ENCODE results near the gene AKAP1. TPM values are rescaled to one million over a fixed set of nuclear protein-coding genes. Genes with fewer than 3 reads are reported as not detected.

Gene AKAP1
- total RNA-seq, 4 donors from 2014 or later = 78.6 to 154 (median 95.4) TPM

DNA sequence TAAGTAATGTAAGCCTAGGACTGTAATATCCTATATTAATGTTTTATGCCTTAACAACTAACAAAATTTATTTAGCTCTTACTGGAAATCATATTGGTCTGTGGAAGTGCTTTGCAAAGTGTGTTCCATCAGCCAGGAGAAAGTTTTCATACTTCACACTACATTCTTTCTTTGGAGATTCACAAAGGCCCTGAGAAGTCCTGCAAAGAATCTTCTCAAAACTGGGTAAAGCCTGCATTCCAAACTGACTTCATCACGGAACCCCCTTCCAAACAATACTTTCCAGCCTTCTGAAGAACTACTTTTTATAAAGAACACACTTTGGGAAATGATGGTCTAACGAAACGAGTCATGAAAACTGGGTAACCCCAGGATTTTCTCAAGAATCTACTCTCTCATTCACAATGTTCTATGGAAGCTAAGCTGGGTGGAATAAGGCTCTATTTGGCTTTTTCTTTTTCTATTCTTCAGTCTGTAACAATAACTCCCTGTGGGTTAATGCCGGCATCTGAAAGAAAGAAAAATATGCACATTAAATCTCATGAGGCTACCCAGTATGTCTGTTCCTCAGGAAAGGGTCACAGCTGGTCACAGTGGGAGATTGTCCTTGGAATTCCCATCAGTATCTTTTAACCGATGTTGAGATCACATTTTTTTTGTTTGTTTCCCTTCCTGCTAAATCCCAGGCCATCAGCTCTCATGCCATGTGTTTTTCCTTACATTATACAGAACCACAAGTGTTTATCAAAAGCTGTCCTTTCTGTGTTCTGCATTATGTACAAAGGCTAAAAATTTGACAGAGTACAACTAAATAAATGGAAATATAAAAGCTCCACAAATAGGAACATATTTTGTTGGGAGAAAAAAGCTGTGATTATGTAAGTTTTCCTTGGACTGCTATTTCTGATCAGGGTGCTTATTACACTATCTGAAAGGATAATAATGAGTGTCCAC is 12.8 kb upstream of the AKAP1 start:
- H3K27ac ChIP-seq = no peak overlapping the region
- no peaks in the 10 kb centered on the region for H3K36me3 ChIP-seq
- no peaks in the 10 kb centered on the region for H3K27me3 ChIP-seq
- peaks cover 0 to 5% (median 0%) of the 10 kb centered on the region in 3 donors for H3K4me1 ChIP-seq
- no peak for ATAC-seq
- 35 to 56% methylated on average over 5 of the region's 5 CpGs for WGBS, 2 donors (ENCODE audit: low coverage in 1 of 2)
- no peaks in the 10 kb centered on the region for H3K9me3 ChIP-seq
- no peak overlapping the region for H3K4me3 ChIP-seq
- TF ChIP-seq POLR2AphosphoS5 (IDR thresholded peaks at IDR 0.05) (no peak), POLR2A (IDR thresholded peaks at IDR 0.05) (no peak), EP300 (IDR thresholded peaks at IDR 0.05) (no peak)
- TF ChIP-seq, protein P1, sequence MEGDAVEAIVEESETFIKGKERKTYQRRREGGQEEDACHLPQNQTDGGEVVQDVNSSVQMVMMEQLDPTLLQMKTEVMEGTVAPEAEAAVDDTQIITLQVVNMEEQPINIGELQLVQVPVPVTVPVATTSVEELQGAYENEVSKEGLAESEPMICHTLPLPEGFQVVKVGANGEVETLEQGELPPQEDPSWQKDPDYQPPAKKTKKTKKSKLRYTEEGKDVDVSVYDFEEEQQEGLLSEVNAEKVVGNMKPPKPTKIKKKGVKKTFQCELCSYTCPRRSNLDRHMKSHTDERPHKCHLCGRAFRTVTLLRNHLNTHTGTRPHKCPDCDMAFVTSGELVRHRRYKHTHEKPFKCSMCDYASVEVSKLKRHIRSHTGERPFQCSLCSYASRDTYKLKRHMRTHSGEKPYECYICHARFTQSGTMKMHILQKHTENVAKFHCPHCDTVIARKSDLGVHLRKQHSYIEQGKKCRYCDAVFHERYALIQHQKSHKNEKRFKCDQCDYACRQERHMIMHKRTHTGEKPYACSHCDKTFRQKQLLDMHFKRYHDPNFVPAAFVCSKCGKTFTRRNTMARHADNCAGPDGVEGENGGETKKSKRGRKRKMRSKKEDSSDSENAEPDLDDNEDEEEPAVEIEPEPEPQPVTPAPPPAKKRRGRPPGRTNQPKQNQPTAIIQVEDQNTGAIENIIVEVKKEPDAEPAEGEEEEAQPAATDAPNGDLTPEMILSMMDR (IDR thresholded peaks at IDR 0.05) = no peak

DNA sequence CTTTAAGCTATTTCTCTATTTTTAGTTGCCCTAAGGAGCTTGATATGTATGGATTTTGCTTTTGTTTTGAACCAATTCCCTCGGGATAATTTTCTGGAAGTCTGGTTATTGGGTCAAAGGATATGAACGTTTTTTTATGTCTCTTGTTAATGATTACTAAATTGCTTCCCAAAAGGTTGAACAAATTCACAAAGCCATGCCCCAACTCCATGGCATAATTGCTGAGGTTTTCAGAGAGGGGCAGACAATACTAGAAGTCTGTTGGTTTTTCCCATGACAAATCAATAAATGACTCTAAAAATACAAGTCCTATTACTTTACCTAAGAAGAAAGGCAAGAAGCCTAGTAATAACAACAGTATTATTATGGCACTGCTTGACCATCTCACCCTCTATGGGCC is 11.4 kb upstream of the AKAP1 start:
- TF ChIP-seq POLR2AphosphoS5 (IDR thresholded peaks at IDR 0.05) (no peak), EP300 (IDR thresholded peaks at IDR 0.05) (no peak), POLR2A (IDR thresholded peaks at IDR 0.05) (no peak)
- TF ChIP-seq, protein P1 (IDR thresholded peaks at IDR 0.05) = no peak
- ATAC-seq = no peak
- H3K27me3 ChIP-seq = no peaks in the 10 kb centered on the region
- H3K36me3 ChIP-seq = no peaks in the 10 kb centered on the region
- 41 to 49% methylated on average over 2 of the region's 2 CpGs for WGBS, 2 donors (ENCODE audit: low coverage in 1 of 2)
- H3K9me3 ChIP-seq = no peaks in the 10 kb centered on the region
- no peak overlapping the region for H3K4me3 ChIP-seq
- peaks cover 0 to 5% (median 0%) of the 10 kb centered on the region in 3 donors for H3K4me1 ChIP-seq
- no peak overlapping the region for H3K27ac ChIP-seq

DNA sequence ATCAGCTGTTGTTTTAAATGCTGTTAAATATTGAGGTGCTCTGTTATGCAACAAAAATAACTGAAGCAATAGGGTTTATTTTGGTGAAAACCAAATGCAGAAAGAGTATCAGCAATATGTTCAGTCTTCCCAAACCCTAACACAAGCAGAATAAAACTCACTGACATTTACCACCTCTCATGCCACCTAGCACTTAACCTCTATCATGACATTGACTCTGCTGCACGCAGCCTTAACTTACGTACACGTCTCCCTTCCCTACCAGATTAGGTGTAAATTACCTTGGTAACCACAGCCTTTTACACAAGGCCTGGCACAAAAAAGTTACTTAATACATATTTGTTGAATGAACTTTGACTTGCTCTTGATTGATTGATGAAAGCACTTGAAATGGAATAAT is 9.9 kb upstream of the AKAP1 start:
- ATAC-seq = no peak
- H3K36me3 ChIP-seq = no peaks in the 10 kb centered on the region
- WGBS, 2 donors (ENCODE audit: low coverage in 1 of 2) = 87 to 88% methylated on average over 3 of the region's 3 CpGs

DNA sequence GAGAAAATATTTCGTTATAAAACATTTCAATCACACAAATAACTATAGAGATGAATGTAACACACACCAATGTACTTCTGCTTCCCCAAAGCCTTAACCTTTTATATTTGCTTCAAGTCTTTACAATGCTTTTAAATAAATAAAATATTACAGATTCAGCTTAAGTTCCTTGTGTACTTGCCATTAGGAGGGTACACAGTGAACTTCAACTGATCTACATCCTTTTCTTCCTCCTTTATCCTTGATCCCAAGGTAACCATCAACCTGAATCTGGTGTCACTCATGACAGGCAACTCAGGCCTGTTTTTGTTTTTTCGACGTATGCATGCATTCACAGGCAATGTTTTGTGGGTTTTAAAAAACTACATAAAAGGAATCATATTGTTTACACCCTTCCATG is 9.3 kb upstream of the AKAP1 start:
- Histone ChIP-seq H3K27ac (no peak overlapping the region), H3K4me1 (peaks cover 0 to 5% (median 0%) of the 10 kb centered on the region in 3 donors), H3K9me3 (no peaks in the 10 kb centered on the region), H3K36me3 (no peaks in the 10 kb centered on the region), H3K4me3 (no peak overlapping the region), H3K27me3 (no peaks in the 10 kb centered on the region)
- no peak for ATAC-seq
- TF ChIP-seq POLR2A (IDR thresholded peaks at IDR 0.05) = no peak
- no peak for TF ChIP-seq POLR2AphosphoS5 (IDR thresholded peaks at IDR 0.05)
- TF ChIP-seq, protein P1 (IDR thresholded peaks at IDR 0.05) = no peak
- no peak for TF ChIP-seq EP300 (IDR thresholded peaks at IDR 0.05)
- 85 to 87% methylated on average over 1 to 3 of the region's 3 CpGs for WGBS, 2 donors (ENCODE audit: low coverage in 1 of 2)

More for the DNA sequence above, 9.9 kb upstream of the AKAP1 start:
- no peak overlapping the region for H3K27ac ChIP-seq
- no peaks in the 10 kb centered on the region for H3K27me3 ChIP-seq
- H3K4me1 ChIP-seq = peaks cover 0 to 5% (median 0%) of the 10 kb centered on the region in 3 donors
- H3K9me3 ChIP-seq = no peaks in the 10 kb centered on the region
- no peak overlapping the region for H3K4me3 ChIP-seq
- TF ChIP-seq POLR2AphosphoS5 (IDR thresholded peaks at IDR 0.05) = no peak
- no peak for TF ChIP-seq POLR2A (IDR thresholded peaks at IDR 0.05)

DNA sequence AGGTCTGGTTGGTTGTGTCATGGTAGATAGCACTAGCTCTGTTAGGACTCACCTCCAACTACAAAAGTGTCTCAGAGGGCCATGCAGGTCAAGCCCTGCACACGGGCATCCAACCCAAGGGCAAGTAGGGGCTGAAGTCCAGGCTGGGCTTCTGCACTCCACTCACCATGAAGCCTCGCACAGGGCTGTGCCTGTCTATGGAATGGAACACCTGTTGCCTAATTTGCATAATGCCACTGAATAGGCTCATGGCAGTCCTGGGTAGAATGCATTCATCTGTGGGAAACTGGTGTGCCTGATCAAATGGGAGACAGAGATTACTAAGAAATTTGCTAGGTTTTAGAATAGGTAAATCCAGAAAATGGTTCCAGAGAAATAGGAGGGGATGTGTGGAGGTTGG is 8.0 kb upstream of the AKAP1 start:
- WGBS, 2 donors (ENCODE audit: low coverage in 1 of 2) = 100% methylated on average over 1 of the region's 2 CpGs; no CpG with 5 or more reads in 1 of the 2 donors
- no peak overlapping the region for H3K4me3 ChIP-seq
- H3K9me3 ChIP-seq = no peaks in the 10 kb centered on the region
- no peaks in the 10 kb centered on the region for H3K36me3 ChIP-seq
- H3K27me3 ChIP-seq = no peaks in the 10 kb centered on the region
- no peak overlapping the region for H3K27ac ChIP-seq
- ATAC-seq = no peak
- H3K4me1 ChIP-seq = peaks cover 0 to 5% (median 0%) of the 10 kb centered on the region in 3 donors
- TF ChIP-seq POLR2A (IDR thresholded peaks at IDR 0.05) (no peak), POLR2AphosphoS5 (IDR thresholded peaks at IDR 0.05) (no peak), EP300 (IDR thresholded peaks at IDR 0.05) (no peak)
- TF ChIP-seq, protein P1 (IDR thresholded peaks at IDR 0.05) = no peak

All from gastroesophageal sphincter (tissue), 4 donors.